ENCODE data around the gene TMEM135.
"Not testable (repeated sequence)": the region's sequence is repeated elsewhere in the genome, so short reads cannot be mapped to it uniquely, and the experiment has no call there.

Gene TMEM135

GRCh38 chr11:87020336-87020735, 17.4 kb upstream of the TMEM135 start:
- TF ChIP-seq, protein P1, sequence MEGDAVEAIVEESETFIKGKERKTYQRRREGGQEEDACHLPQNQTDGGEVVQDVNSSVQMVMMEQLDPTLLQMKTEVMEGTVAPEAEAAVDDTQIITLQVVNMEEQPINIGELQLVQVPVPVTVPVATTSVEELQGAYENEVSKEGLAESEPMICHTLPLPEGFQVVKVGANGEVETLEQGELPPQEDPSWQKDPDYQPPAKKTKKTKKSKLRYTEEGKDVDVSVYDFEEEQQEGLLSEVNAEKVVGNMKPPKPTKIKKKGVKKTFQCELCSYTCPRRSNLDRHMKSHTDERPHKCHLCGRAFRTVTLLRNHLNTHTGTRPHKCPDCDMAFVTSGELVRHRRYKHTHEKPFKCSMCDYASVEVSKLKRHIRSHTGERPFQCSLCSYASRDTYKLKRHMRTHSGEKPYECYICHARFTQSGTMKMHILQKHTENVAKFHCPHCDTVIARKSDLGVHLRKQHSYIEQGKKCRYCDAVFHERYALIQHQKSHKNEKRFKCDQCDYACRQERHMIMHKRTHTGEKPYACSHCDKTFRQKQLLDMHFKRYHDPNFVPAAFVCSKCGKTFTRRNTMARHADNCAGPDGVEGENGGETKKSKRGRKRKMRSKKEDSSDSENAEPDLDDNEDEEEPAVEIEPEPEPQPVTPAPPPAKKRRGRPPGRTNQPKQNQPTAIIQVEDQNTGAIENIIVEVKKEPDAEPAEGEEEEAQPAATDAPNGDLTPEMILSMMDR (IDR thresholded peaks at IDR 0.05; ENCODE audit: control insufficient read depth, extremely low read depth, insufficient read depth) = no peak

GRCh38 chr11:87020764-87021365, 16.9 kb upstream of the TMEM135 start:
- TF ChIP-seq, protein P1 (IDR thresholded peaks at IDR 0.05; ENCODE audit: control insufficient read depth, extremely low read depth, insufficient read depth) = no peak
- DNase-seq (ENCODE audit: low read depth) = no peak
- H3K4me3 ChIP-seq (ENCODE audit: low read depth, low read length) = no peak overlapping the region

More at GRCh38 chr11:87020336-87020735, 17.4 kb upstream of the TMEM135 start:
- DNase-seq (ENCODE audit: low read depth) = no peak
- H3K4me3 ChIP-seq (ENCODE audit: low read depth, low read length) = no peak overlapping the region

DNA sequence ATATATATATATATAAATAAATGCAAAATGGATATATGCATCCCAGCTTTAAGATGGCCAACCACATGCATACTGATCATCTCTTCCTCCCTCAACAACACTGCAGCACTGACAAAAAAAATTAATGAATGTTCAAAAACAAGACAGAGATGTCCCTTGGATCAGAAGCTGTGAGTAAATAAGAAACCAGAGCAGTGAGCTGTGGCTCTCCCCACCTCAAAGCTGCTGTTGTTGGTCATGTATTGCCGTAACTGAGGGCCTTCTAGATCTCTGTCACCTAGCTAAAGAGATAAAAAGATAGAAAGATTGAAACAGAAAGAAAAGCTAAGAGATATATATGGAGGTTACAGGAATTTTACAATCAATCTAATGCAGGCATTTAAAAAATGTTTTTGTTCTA, 15.5 kb upstream of the TMEM135 start:
- TF ChIP-seq, protein P1 (IDR thresholded peaks at IDR 0.05; ENCODE audit: control insufficient read depth, extremely low read depth, insufficient read depth) = no peak
- H3K4me3 ChIP-seq (ENCODE audit: low read depth, low read length) = no peak overlapping the region
- DNase-seq (ENCODE audit: low read depth) = no peak

- no peak overlapping the region for H3K4me3 ChIP-seq (ENCODE audit: low read depth, low read length)
- TF ChIP-seq, protein P1 (IDR thresholded peaks at IDR 0.05; ENCODE audit: control insufficient read depth, extremely low read depth, insufficient read depth) = no peak
- no peak for DNase-seq (ENCODE audit: low read depth)
Observed at GRCh38 chr11:87022738-87023137, 15.0 kb upstream of the TMEM135 start.

GRCh38 chr11:87026415-87026814, 11.3 kb upstream of the TMEM135 start:
- not testable (repeated sequence) for H3K4me3 ChIP-seq (ENCODE audit: low read depth, low read length); DNase-seq (ENCODE audit: low read depth)

GRCh38 chr11:87030458-87031054, 7.2 kb upstream of the TMEM135 start:
- no peak for DNase-seq (ENCODE audit: low read depth)
- H3K4me3 ChIP-seq (ENCODE audit: low read depth, low read length) = no peak overlapping the region
- TF ChIP-seq, protein P1 (IDR thresholded peaks at IDR 0.05; ENCODE audit: control insufficient read depth, extremely low read depth, insufficient read depth) = no peak

- H3K4me3 ChIP-seq (ENCODE audit: low read depth, low read length) = no peak overlapping the region
- DNase-seq (ENCODE audit: low read depth) = no peak
- TF ChIP-seq, protein P1 (IDR thresholded peaks at IDR 0.05; ENCODE audit: control insufficient read depth, extremely low read depth, insufficient read depth) = no peak
Observed at GRCh38 chr11:87031433-87032170, 6.1 kb upstream of the TMEM135 start.
